ENCODE data around the gene DOCK1.

DOCK1 gene

GRCh38 chr10:127088908-127089307 lies 183.7 kb downstream of the DOCK1 start:
- no peak overlapping the region for H3K4me3 ChIP-seq (replicated peaks in 1 of 2; ENCODE audit: low read depth in 2 of 2, low read length in 2 of 2)
- no peak for DNase-seq (ENCODE audit: low read depth in 2 of 2)

GRCh38 chr10:127089446-127089845 lies 184.2 kb downstream of the DOCK1 start:
- no peak for TF ChIP-seq CTCF (IDR thresholded peaks at IDR 0.05; ENCODE audit: low read depth, low read length)
- H3K4me3 ChIP-seq (replicated peaks in 1 of 2; ENCODE audit: low read depth in 2 of 2, low read length in 2 of 2), result no peak overlapping the region
- DNase-seq (ENCODE audit: low read depth in 2 of 2), result no peak

More at GRCh38 chr10:127088908-127089307, 183.7 kb downstream of the DOCK1 start:
- no peak for TF ChIP-seq CTCF (IDR thresholded peaks at IDR 0.05; ENCODE audit: low read depth, low read length)

GRCh38 chr10:127090138-127090537 lies 184.9 kb downstream of the DOCK1 start:
- no peak for TF ChIP-seq CTCF (IDR thresholded peaks at IDR 0.05; ENCODE audit: low read depth, low read length)
- H3K4me3 ChIP-seq (replicated peaks in 1 of 2; ENCODE audit: low read depth in 2 of 2, low read length in 2 of 2), result no peak overlapping the region
- no peak for DNase-seq (ENCODE audit: low read depth in 2 of 2)

GRCh38 chr10:127091354-127091753 lies 186.1 kb downstream of the DOCK1 start:
- H3K4me3 ChIP-seq (replicated peaks in 1 of 2; ENCODE audit: low read depth in 2 of 2, low read length in 2 of 2), result no peak overlapping the region
- no peak for TF ChIP-seq CTCF (IDR thresholded peaks at IDR 0.05; ENCODE audit: low read depth, low read length)
- DNase-seq (ENCODE audit: low read depth in 2 of 2), result no peak

GRCh38 chr10:127092916-127093315 lies 187.7 kb downstream of the DOCK1 start:
- TF ChIP-seq CTCF (IDR thresholded peaks at IDR 0.05; ENCODE audit: low read depth, low read length), result no peak
- no peak for DNase-seq (ENCODE audit: low read depth in 2 of 2)
- H3K4me3 ChIP-seq (replicated peaks in 1 of 2; ENCODE audit: low read depth in 2 of 2, low read length in 2 of 2), result no peak overlapping the region

- no peak for TF ChIP-seq CTCF (IDR thresholded peaks at IDR 0.05; ENCODE audit: low read depth, low read length)
- DNase-seq (ENCODE audit: low read depth in 2 of 2), result no peak
- H3K4me3 ChIP-seq (replicated peaks in 1 of 2; ENCODE audit: low read depth in 2 of 2, low read length in 2 of 2), result no peak overlapping the region
Observed at GRCh38 chr10:127094984-127095383, 189.8 kb downstream of the DOCK1 start.

- DNase-seq (ENCODE audit: low read depth in 2 of 2), result no peak
- TF ChIP-seq CTCF (IDR thresholded peaks at IDR 0.05; ENCODE audit: low read depth, low read length), result no peak
- H3K4me3 ChIP-seq (replicated peaks in 1 of 2; ENCODE audit: low read depth in 2 of 2, low read length in 2 of 2), result no peak overlapping the region
Observed at GRCh38 chr10:127100983-127101615, 195.9 kb downstream of the DOCK1 start.
